GM18868 (cell line): ENCODE measurements around the gene PHF12.
"Not testable (repeated sequence)": the region's sequence is repeated elsewhere in the genome, so short reads cannot be mapped to it uniquely, and the experiment has no call there.

Experiments used
- ATAC-seq: cut with Tn5 transposase; IDR thresholded peaks from one replicate; pipeline ENCODE4 v1.9.1; 2021; ENCODE audit warnings: mild to moderate bottlenecking, moderate library complexity; ENCODE audit not compliant: unreplicated experiment

The PHF12 gene

DNA sequence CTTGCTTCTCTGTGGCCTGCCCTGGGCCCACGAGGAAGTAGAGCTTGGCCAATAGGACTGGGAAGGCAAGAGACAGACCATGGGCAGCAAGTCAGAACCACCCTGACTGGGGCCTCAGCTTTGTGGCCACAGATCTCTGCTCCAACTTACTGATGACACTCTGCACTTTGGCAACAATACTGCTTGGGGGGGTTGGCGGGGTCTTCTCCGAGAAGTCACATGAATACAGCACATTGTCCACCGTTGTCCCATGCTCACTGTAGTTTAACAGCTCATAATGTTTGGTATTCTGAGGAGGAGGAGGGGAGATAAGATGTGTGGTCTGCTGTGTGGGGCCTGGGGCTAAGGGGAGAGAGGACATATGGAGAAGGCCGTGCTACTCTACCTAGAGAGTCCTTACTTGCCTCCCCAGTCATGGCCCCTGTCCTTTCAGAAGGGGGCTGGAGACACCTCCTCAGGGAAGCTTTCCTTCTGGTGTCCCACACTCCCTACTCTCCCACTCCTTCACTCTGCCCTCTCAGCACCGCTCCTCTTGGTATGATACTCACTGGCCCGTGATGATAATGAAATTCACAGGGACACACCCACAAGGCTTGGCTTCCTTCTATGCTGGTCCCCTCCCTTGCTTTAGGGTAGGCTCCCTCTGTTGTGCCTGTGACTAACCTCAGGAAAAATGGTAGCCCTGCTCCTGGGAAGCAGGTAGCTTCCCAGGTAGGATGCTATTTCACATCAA lies 44.4 kb downstream of the PHF12 start:
- no peak for ATAC-seq

DNA sequence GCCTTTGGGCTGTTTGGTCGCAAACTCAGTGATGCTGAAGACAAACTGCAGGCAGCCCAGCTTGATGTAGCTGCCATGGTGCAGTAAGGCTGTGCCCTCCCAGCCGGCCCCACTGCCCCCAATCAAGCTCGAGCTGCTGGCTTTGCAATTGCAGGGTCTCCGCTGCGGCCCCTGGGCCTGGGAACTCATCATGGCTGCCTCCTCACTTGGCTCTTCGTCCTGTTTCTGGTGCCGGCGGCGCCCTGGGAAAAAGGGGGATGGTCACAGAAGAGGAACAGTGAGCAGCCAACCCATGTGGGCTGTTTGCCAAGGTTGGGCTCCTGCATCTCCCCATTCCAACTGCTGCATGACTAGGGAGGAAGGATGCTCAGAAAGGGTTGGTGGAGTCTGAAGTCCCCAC lies 45.0 kb downstream of the PHF12 start:
- ATAC-seq: no peak

DNA sequence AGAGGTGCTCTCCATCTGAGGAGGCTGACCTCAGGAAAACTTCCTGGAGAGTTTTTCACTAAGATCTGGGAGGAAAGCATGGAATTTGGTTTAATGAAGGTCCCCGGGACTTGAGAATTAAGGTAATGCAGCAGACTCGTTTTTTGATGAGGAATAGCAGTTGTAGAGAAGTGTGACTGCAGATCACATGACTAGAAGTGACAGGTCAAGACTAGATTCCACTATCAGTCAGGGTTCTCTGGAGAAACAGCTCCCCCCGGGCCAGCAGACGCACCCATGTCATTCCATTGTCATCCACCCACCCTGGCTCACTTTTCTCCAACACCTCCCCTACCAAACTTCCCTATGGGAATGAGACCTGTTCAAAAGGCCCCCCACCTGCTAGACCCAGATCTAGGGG lies 46.5 kb downstream of the PHF12 start:
- ATAC-seq: no peak

DNA sequence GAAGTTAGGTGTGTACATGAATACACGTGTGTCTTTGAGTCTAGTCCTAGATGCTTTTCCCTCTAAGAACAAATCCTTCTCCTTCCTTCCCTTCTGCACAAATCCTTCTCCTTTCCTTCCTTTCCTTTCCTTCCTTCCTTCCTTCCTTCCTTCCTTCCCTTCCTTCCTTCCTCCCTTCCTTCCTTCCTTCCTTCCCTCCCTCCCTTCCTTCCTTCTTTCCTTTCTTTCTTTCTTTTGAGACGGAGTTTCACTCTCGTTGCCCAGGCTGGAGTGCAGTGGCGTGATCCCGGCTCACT lies 47.8 kb downstream of the PHF12 start:
- not testable (repeated sequence) for ATAC-seq

DNA sequence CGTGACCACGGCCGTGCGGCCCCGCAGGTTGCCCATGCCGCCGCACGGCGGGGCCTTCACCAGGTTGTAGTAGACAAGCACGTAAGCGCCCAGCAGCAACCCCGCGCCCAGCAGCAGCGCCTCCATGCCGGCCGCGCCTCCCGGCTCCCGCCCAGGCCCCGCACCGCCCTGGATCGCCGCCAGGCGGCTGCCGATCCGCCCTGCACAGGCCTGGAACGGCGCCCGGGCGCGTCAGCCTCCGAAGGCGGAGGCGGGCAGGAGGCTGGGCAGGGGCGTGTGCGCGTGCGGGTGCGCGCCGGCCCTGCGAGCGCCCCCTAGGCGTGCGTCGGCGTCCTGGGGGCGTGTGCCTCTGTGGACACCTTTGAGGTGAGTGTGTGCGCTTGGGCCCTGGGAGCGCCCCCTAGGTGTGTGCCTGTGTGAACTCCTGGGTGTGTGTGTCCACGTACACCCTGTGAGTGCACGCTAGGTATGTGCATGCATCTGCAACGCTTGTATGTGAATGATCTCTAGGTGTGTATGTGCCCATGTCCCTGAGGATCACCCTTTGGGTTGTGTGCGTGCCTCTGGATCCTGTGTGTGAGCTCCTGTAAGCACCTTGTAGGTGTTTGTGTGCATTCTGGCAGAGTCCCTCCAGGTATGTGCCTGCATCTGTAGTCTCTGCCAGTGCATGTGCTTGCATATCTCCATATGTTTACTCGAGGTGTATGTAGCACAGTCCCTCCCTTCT lies 48.3 kb downstream of the PHF12 start, which contains the start of gene DHRS13:
Gene DHRS13 (minus strand): TSS at position 261 of the 727 bp plus-strand sequence. CDS start 135 bp downstream, at position 126.
- peak; percentile 88 for ATAC-seq

DNA sequence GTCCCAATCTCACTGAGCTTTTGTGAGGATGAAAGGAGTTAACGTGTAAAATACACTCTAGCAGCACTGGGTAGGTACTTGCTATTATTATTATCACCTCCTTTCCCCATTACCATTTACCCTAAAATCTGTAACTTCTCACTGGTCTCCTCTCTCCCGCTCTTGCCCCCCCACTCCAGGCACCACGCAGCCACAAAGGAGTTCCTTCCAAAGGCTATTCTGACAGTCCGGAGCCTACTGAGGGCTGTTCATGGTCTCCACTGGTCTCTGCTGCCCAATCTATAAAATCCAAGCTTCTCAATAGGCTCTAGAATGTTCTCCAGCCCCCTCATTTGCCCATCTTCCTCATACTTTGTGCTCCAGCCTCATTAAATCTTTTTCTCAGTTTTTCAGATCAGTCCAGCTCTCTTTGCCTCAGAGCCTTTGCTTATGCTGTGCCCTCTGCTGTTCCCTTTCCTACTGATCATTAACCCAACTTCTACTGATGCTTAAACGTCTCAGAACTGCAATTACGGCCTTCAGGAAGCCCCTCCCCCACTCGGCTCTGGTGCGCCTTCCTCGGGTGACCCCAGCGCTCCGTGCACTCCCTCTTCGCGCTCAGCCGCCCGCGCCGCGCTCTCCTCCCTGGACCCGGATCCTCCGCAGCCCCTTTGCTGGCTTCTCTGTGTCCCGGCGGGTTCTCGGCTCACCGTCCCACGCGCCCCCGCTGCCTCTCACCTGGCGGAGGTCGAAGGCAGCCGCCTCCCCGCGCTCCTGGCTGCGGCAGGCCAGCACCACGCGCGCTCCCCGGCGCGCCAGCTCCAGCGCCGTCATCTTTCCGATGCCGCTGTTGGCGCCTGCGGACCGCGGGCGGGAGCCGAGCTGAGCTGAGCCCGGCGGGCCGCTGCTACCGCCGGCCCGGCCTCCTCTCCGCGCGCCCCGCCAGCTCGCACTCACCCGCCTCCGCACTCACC lies 49.2 kb downstream of the PHF12 start:
- ATAC-seq: no peak

DNA sequence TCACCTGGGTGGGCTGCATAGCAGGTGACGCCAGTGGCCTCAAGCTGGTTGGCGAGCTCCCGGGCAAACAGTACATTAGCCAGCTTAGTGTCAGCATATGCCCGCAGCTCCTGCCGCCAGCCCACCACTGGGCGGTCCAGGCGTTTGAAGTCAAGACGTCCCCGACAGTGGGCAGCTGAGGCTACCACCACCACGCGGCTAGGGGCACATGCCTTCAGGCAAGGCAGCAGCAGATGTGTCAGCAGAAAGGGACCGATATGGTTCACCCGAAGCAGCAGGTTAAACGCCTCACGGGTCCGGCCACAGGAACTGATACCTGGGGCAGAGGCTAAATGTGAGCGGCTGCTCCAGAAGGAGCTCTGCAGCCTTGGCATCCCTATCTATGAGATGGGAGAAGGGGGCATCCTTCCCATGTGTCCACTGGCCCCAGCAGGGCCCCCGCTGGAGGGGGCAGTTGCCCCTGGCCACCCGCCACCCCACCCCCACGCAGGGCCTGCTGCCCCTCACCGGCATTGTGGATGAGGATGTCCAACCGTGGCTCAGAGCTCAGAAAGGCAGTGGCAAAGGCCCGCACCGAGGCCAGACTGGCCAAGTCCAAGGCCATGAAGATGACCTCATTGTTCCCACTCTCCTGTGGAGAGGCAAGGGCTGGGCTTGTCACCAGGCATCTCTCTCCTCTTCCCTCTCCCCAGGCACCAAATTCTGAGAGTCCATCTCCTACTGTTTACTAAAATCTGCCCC lies 50.2 kb downstream of the PHF12 start:
- no peak for ATAC-seq

DNA sequence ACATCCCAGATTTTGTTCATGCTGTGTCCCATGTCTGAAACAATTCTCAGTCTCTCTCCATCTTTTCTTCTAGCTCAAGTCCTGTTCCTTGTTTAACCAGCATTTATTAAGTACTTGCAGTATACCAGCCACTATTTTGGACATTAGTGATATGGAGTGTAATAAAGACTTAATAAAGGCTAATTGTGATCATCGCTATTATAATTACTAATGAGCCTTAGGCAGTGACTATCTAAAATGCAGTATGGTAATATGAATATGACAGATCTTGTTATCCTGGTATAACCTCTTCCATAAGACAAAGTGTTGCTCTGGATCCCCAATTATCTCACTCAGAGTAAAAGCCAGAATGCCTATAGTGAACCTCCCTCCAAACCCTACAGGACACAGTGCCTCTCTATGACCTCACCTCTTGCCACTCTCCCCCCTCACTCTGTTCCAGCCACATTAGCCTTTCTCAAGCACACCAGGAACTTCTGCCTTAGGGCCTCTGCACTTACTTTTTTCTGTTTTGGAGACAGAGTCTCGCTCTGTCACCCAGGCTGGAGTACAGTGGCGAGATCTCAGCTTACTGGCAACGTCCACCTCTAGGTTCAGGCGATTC lies 52.0 kb downstream of the PHF12 start:
- no peak for ATAC-seq

DNA sequence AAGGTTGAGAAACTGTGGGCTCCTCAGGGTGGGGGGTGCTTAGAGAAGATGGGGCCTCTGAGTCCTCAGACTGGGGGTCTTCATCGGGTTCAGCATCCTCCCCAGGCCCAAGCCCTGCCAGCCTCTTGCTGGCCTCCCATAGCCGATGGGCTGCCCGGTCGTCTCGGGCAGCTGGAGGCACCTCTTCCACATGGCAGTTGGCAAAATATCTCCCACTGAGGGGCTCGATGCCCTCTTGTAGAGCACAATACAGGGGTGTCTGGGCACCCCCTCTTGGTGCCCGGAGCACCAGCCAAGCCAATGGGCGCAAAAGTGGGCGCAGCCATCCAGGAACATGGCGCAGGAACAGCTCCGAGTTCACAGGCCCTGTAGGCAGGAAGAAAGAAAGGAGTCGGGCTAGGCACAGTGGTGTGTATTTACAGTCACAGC lies 52.8 kb downstream of the PHF12 start:
- no peak for ATAC-seq

DNA sequence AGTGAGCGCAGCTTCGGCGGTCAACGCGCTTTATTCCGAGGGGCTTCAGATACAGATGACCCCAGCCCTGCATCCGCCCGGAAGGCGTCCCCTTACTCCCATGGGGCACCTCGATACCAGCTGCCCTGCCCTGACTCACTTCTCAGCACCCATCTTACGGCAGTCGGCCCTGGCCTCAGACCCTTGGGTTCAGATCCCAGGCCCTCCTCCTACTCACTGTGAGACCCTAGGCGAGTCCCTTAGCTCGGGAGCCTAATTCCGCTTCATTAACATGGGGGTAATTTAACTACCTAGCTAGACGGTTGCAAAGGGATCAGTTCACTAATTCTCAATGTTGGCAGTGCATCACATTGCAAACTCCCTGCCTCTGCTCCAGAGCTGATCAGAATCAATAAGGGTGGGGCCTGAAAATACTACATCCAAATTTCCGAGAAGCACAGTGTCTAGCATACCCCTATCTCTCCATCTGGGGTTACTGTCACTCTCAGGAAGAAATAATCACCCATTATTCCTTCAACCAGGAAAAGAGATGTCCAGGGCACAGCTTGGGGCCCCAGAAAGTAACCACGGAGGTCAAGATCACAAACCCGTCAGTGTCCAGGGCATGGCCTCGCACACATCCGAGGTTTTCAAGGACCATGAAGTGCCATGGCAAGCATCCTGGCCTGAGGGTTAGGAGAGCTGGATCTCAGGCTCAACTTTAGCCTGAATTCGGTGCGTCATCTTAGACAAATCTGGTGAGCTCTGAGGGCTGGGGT lies 53.4 kb downstream of the PHF12 start:
- no peak for ATAC-seq

DNA sequence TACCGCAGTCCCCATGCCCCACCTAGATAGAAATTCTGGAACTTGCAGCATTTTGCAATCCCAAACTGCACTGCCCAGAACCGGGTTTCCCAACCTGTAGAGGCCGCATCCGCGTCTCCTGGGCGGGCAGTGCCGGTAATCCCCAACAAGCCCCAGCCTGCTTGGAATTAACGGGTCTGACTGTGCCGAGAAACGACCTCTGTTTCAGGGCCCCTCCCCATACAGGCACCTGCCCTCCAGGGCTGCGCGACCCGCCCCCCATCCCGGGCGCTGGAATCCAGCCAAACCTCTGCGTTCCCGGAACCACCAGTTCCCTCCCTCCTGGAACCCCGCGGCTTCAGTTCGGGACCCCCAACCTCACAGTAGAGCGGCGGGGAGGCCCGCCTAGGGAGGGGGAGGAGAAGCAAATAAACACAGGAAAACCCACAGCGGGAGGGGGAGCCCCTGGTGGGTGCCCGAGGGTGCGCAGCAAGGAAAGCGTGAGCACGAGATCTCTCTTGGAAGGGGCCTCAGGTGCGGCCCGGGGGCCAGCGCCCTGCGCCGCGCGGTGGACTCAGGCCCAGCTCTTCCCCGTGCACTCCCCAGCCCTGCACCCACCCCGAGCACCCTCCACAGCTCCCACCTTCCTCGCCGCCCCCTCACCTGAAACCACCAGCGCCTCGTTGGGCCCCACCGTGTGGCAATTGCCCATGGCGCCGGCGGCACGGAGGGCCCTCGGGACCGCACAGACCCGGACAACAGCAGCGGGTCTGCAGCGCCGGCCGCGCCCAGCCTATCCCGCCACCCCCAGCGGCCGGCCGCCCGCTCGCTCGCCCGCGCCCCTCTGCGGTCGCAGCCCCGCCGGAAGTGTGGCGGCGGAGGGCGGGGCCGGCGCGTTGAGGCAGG lies 54.2 kb downstream of the PHF12 start, which contains the start of gene FLOT2:
Gene FLOT2 (minus strand): TSS at position 850 of the 885 bp plus-strand sequence. CDS start 159 bp downstream, at position 691.
- no peak for ATAC-seq

DNA sequence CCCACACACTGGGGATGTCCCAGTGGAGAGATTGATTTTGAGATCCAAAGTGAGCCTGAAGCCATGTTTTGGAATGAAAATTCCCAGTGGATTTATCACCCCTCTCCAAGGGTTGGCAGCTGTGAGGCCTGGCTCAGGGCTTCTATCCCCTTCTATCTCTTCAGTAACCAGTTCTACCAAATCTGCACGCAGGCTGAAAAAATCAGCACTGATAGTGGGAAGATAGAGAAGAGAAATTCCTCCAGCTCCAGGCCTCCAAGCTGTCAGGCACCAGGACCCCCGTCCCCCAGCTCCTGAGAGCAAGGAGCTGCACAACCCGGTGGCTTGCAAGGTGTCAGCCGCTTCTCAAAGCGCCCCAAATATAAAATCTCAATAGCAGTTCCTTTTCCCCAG lies 54.8 kb downstream of the PHF12 start:
- no peak for ATAC-seq

DNA sequence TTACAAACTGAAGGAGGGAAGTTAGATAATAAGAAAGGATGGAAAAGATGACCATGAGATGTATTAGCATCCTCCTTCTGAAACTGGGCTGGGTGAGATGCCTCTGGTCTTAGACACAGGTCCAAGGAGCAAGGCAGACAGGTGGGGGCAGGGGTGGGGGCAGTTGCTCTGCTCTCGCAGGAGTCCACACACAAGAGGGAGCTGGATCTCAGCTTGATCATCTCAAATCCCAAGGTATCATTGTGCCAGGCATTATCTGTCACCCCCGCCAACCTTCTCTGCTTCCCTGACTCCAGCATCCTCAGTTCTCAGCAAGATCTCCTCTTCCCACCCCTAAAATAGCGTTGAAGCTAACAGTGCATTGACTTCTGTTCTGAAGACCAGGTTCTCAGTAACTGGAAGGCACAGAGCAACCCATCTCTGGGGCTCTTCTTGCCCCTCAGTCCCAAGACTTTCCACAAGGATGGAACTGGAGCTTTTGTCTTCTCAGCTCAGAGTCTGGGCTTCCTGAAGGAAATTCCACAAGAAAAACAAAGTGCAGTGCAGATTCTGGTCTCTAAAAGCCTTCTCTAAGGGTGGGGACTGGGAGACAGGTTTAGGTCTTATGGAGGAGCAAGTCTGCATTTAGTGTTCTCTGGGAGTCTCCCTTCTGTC lies 55.4 kb downstream of the PHF12 start:
- no peak for ATAC-seq

DNA sequence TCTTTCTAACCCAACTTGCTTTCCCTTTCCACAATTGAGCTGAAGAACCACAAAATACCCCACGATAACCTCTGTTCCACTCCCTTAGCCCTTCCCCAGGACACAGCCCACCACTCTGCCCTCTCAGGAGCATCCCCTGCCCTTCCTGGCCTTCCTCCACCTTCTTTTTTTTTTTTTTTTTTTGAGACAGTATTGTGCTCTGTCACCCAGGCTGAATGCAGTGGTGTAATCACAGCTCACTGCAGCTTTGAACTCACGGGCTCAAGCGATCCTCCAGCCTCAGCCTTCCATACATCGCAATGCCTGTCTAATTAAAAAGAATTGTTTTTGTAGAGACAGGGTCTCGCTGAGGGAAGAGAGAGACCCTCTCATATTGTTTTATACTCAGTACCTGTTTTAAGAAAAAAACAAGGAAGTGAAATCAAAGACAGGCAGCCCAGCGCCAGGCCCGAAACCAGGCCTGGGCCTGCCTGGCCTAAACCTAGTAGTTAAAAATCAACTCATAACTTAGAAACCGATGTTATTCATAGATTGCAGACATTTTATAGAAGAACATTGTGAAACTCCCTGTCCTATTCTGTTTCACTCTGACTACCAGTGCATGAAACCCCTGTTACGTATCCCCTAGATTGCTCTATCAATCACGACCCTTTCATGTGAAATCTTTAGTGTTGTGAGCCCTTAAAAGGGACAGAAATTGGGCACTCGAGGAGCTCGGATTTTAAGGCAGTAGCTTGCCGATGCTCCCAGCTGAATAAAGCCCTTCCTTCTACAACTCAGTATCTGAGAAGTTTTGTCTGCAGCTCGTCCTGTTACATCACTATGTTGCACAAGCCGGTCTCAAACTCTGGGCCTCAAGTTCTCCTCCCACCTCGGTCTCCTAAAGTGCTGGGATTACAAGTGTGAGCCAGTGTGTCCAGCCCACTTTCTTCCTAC lies 57.8 kb downstream of the PHF12 start:
- ATAC-seq: not testable (repeated sequence)

DNA sequence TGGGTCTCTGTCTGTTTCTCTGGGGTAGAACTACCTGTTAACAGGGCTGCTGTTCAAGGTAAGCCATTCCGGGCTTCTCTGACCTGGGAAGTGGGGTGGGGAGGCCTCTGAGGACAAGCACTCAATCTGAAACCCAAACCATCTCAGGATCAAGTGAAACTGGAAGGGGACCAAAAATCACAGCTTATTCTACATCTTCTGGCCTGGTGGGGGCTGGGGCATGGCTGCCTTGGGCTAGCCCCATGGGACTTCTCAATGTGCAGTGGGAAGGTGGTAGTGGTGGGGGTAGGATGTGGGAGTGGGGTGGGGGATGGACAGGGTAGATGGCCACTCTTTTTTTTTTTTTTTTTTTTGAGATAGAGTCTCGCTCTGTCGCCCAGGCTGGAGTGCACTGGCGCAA lies 59.3 kb downstream of the PHF12 start:
- ATAC-seq: no peak

DNA sequence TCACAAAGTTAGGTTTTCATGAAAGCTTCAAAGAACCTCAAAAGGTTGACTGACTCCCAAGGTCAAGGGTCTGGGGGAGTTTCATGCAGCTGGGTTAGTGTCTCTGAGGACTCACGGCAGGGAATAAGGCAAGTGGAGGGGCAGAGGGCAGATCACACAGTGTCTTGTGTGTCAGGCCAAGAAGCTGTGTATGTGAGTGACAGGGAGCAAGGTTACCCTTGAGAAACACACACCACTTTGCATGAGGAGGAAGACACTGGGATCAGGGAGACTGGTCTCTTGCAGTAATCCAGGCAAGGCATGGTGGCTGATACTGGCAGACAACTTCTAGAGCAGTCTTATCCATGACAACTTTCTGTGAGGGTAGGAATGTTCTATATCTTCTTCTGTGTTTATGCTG lies 60.1 kb downstream of the PHF12 start:
- no peak for ATAC-seq

DNA sequence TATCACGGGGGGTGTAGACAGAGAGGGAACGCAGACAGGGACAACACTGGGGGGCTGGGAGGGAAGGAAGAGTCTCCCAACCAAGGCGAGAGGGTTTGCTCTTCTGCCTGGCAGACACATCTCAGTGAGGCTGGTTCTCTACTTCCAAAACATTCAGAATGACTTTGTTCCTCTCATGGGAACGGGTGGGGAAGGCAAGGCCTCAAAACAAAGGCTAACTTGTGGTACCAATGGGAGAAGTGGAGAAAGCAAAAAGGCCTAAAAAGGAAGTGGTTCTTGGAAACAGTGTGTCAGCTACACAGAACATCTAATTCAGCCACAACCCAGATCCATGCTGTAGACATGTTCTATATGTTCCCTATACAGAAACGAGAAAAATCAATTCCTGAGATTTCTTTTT lies 61.3 kb downstream of the PHF12 start:
- no peak for ATAC-seq
